NT2/D1 (cell line): ENCODE results near the gene RNU5D-1.

Source experiments
- YY1 ChIP-seq: IDR thresholded peaks from 2 replicates; pipeline ENCODE4 v1.6.1; 2011; ENCODE audit not compliant: insufficient read length, insufficient read depth
- ZNF274 ChIP-seq: IDR thresholded peaks from 2 replicates; pipeline ENCODE4 v1.6.1; 2011; ENCODE audit warnings: mild to moderate bottlenecking, low read depth, low read length

- TF ChIP-seq YY1 (no peak), ZNF274 (no peak)
Measured at GRCh38 chr1:44760876-44761275, 29.9 kb upstream of the RNU5D-1 start.
